PFSK-1 (cell line): Measurements from ENCODE around the gene B3GNT2.

ENCODE experiments used
- FOXP2 ChIP-seq: optimal IDR thresholded peaks from 2 replicates; pipeline ENCODE3; 2011; ENCODE audit warnings: borderline replicate concordance, control low read depth, inconsistent platforms; ENCODE audit not compliant: insufficient read depth; ENCODE audit errors: extremely low read length, extremely low read depth
- POLR2AphosphoS5 ChIP-seq: IDR thresholded peaks from 2 replicates; pipeline ENCODE4 v1.6.1; 2012; ENCODE audit warnings: low read depth, mild to moderate bottlenecking, control low read depth, low read length, moderate library complexity
- REST ChIP-seq, 2 experiments: IDR thresholded peaks; 2 replicates each; pipeline versions ENCODE4 v1.6.1 to v1.8.0; 2011 to 2012; ENCODE audit warnings: low read depth in 2 of 2, low read length in 2 of 2, control low read depth in 1 of 2, inconsistent platforms in 1 of 2, mild to moderate bottlenecking in 1 of 2, moderate library complexity in 1 of 2; ENCODE audit not compliant: insufficient read depth in 1 of 2
- SIN3A ChIP-seq: IDR thresholded peaks from 2 replicates; pipeline ENCODE4 v1.6.1; 2012; ENCODE audit warnings: mild to moderate bottlenecking, low read length, moderate library complexity, borderline replicate concordance; ENCODE audit not compliant: insufficient read depth
- TAF1 ChIP-seq: IDR thresholded peaks from 2 replicates; pipeline ENCODE4 v1.6.1; 2012; ENCODE audit warnings: low read length, control low read depth, borderline replicate concordance; ENCODE audit not compliant: insufficient read depth

GRCh38 chr2:62181843-62182242 lies 14.1 kb upstream of the B3GNT2 start:
- no peak for TF ChIP-seq POLR2AphosphoS5
- TF ChIP-seq REST (IDR thresholded peaks at IDR 0.05; ENCODE audit: insufficient read depth in 1 of 2, low read depth in 2 of 2, low read length in 2 of 2) = no peak
- TF ChIP-seq SIN3A = no peak
- no peak for TF ChIP-seq TAF1
- TF ChIP-seq FOXP2 = no peak
